ENCODE measurements around the gene TWF2. TPM values are rescaled to one million over a fixed set of nuclear protein-coding genes. Genes with fewer than 3 reads are reported as not detected.
A peak's percentile ranks its signal among the peaks of the same experiment; 100 is the strongest.

The TWF2 gene
- total RNA-seq, 1 experiment from 2014 or later: 44.8 TPM

DNA sequence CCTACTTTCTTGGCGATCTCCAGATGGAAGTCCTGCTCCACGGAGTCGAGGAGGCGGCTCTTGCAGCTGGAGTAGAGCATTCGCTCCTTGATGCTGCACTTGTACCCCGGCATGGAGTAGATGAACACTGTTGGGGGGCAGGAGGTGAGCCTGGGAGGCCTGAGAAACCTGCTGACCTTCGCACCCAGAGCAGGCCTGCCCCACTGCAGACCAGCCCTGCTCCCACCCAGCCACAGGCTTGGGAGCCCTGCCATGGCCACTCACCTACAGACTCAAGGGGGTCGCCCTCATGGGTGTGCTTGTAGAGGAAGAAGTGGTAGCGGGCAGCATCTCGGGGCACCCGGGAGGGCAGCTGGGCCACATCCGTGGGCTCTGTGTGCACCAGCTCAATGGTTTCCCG is 9.3 kb downstream of the TWF2 start:
- Histone ChIP-seq H2BK5ac (ENCODE audit: insufficient read length, low read length) (no peak overlapping the region), H3K79me1 (ENCODE audit: insufficient read depth, low read depth, low read length, poor library complexity, severe bottlenecking) (no peaks in the 10 kb centered on the region), H3K23me2 (ENCODE audit: insufficient read length, low read depth, low read length, poor library complexity, severe bottlenecking) (no peaks in the 10 kb centered on the region), H3K27ac (ENCODE audit: insufficient read length, low read depth, low read length) (no peak overlapping the region), H3K4ac (ENCODE audit: low read depth, low read length) (no peak overlapping the region), H3K27me3 (ENCODE audit: insufficient read depth, low read length) (no peaks in the 10 kb centered on the region), H3K9ac (ENCODE audit: extremely low read depth, insufficient read length, low read length) (no peak overlapping the region), H2BK120ac (ENCODE audit: low read depth, low read length, poor library complexity, severe bottlenecking) (no peak overlapping the region), H3K4me2 (ENCODE audit: insufficient read depth, insufficient read length, low read length) (no peak overlapping the region), H3K18ac (ENCODE audit: insufficient read length, low read depth, low read length) (no peak overlapping the region), H3K14ac (ENCODE audit: insufficient read depth, low read length) (no peak overlapping the region; the same call in 1 of the 2 replicates), H2AFZ (ENCODE audit: low read length) (no peak overlapping the region), H3K9me3 (ENCODE audit: control insufficient read depth, low read depth, low read length) (no peaks in the 10 kb centered on the region), H3K23ac (ENCODE audit: insufficient read length, low read depth, low read length) (no peak overlapping the region), H3K4me1 (ENCODE audit: insufficient read depth, low read length) (no peaks in the 10 kb centered on the region), H4K91ac (ENCODE audit: insufficient read length, low read depth, low read length) (no peak overlapping the region), H3T11ph (ENCODE audit: low read length) (no peak overlapping the region), H2AK5ac (ENCODE audit: insufficient read length, low read length) (no peak overlapping the region), H4K5ac (ENCODE audit: insufficient read length, low read depth, low read length) (no peak overlapping the region), H3K79me2 (ENCODE audit: insufficient read depth, low read length) (no peaks in the 10 kb centered on the region), H4K8ac (replicated peaks; ENCODE audit: insufficient read length, low read depth, low read length) (no peak overlapping the region), H2BK15ac (ENCODE audit: low read depth, low read length) (no peak overlapping the region), H2BK12ac (ENCODE audit: insufficient read length, low read depth, low read length) (no peak overlapping the region), H4K20me1 (ENCODE audit: control insufficient read depth, insufficient read depth, insufficient read length) (no peaks in the 10 kb centered on the region), H3K56ac (ENCODE audit: insufficient read length, low read depth, low read length) (no peak overlapping the region), H2BK20ac (ENCODE audit: low read depth, low read length, poor library complexity, severe bottlenecking) (no peak overlapping the region)
- TF ChIP-seq, protein P1, sequence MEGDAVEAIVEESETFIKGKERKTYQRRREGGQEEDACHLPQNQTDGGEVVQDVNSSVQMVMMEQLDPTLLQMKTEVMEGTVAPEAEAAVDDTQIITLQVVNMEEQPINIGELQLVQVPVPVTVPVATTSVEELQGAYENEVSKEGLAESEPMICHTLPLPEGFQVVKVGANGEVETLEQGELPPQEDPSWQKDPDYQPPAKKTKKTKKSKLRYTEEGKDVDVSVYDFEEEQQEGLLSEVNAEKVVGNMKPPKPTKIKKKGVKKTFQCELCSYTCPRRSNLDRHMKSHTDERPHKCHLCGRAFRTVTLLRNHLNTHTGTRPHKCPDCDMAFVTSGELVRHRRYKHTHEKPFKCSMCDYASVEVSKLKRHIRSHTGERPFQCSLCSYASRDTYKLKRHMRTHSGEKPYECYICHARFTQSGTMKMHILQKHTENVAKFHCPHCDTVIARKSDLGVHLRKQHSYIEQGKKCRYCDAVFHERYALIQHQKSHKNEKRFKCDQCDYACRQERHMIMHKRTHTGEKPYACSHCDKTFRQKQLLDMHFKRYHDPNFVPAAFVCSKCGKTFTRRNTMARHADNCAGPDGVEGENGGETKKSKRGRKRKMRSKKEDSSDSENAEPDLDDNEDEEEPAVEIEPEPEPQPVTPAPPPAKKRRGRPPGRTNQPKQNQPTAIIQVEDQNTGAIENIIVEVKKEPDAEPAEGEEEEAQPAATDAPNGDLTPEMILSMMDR (conservative IDR thresholded peaks at IDR 0.05): no peak
- Mint-ChIP-seq H3K4me1 (peaks cover 0 to 15% of the 10 kb centered on the region in 2 experiments; a peak in 3 of 4 replicates), H3K36me3 (ENCODE audit: insufficient read depth in 1 of 3, low read depth in 3 of 3) (peaks cover 12 to 34% (median 31%) of the 10 kb centered on the region in 3 experiments), H3K4me3 (no peak overlapping the region), H3K27me3 (ENCODE audit: low read depth) (no peaks in the 10 kb centered on the region; the same call in 1 of the 2 replicates), H3K27ac (no peak overlapping the region; a peak in 1 of 7 replicates), H3K9me3 (no peaks in the 10 kb centered on the region; a peak in 1 of 5 replicates)
- DNase-seq: peak; percentile 20
- WGBS (ENCODE audit: extremely low coverage, insufficient read length, low lambda C conversion rate): no CpG with 5 or more reads among the region's 13 CpGs
